Body of pancreas (tissue), 4 donors: ENCODE data around the gene ENTHD1. TPM values are rescaled to one million over a fixed set of nuclear protein-coding genes. Genes with fewer than 3 reads are reported as not detected.

Experiments used
- ATAC-seq: fragments of 150-250 bp; one replicate; pipeline ENCODE4 v1.9.1; 2016
- DNase-seq, 4 donors: peaks; one replicate each; pipeline ENCODE4 v3.0.0-alpha.2; 2019
- H3K27ac ChIP-seq, 4 donors: fragments of 200-600 bp; sonication (generic); 1 replicate in 3 of 4; 2 replicates in 1 of 4; pipeline versions ENCODE4 v1.5.1 to v1.6.1; 2016 to 2019; ENCODE audit warnings: mild to moderate bottlenecking in 1 of 4, mixed read lengths in 1 of 4, moderate library complexity in 1 of 4
- H3K27me3 ChIP-seq, 2 donors: fragments of 200-600 bp; sonication (generic); one replicate each; pipeline ENCODE4 v1.6.0; 2016; ENCODE audit warnings: mild to moderate bottlenecking in 1 of 2
- H3K36me3 ChIP-seq, 2 donors: fragments of 200-600 bp; sonication (generic); replicated peaks in 1 of 2; 2 replicates each; pipeline ENCODE4 v1.5.1; 2016; ENCODE audit warnings: low read depth in 2 of 2; ENCODE audit not compliant: insufficient read depth in 1 of 2
- H3K4me1 ChIP-seq: fragments of 200-600 bp; sonication (generic); one replicate; pipeline ENCODE4 v1.6.0; 2016
- H3K4me3 ChIP-seq, 2 donors: fragments of 200-600 bp; sonication (generic); 1 replicate in 1 of 2; 2 replicates in 1 of 2; pipeline ENCODE4 v1.5.1; 2016 to 2019
- H3K9me3 ChIP-seq, 3 donors: fragments of 200-600 bp; sonication (generic); 1 replicate in 2 of 3; 2 replicates in 1 of 3; pipeline ENCODE4 v1.5.1; 2016
- CTCF ChIP-seq, 7 experiments: fragments of 450-650 bp in 4 of 7; fragments of 200-600 bp in 3 of 7; sonication (generic) in 3 of 7; IDR thresholded peaks; one replicate each; pipeline ENCODE4 v1.5.1; 2016 to 2019; ENCODE audit warnings: antibody characterized with exemption in 7 of 7
- POLR2A ChIP-seq, 3 donors: fragments of 450-650 bp; IDR thresholded peaks; one replicate each; pipeline ENCODE4 v1.6.1; 2016; ENCODE audit warnings: antibody characterized with exemption in 3 of 3, mild to moderate bottlenecking in 2 of 3
- WGBS, 2 donors: methylation state at CpG; one replicate each; pipeline ENCODE4 v1.1.5; 2017; 5-methylcytosine and 5-hydroxymethylcytosine counted together
- intact Hi-C: fragments of 100-400 bp; cut with DNase I; formaldehyde crosslinking; loops from one replicate; pipeline ENCODE4 v1.15.1; 2023
- total RNA-seq, 2 donors: library from RNA; depleted of rRNA; stranded (reverse); fragments of >200 nt; gene quantifications; one replicate each; pipeline ENCODE4 v1.1.0, GENCODE V29; 2016

The ENTHD1 gene
- total RNA-seq, 2 donors from 2014 or later = not detected

DNA sequence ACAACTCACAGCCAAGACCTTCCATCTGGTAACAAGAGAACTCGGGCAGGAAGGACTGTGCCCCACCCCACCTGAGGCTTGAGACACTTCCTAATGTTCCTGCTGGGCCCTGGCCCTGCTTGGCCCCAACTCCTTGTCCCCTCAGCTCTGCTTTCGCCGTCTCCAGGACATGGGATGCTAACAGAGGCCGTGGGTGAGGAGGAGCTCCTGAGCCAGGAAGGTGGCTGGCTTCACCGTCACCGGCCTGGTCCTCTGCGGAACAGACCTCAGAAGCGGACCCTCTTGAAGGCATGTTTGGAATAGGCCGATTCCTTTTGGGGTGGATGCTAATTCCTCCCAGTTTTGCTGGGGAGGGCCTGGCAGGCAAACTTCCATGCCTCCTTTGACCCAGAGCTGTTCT lies 168.7 kb downstream of the ENTHD1 start:
- H3K9me3 ChIP-seq = no peaks in the 10 kb centered on the region
- intact Hi-C loops = no loop called here
- no peaks in the 10 kb centered on the region for H3K36me3 ChIP-seq
- no peak overlapping the region for H3K27ac ChIP-seq
- H3K27me3 ChIP-seq = no peaks in the 10 kb centered on the region
- ATAC-seq (no peak), DNase-seq (no peak)
- TF ChIP-seq CTCF (IDR thresholded peaks at IDR 0.05) = no peak
- no peak for TF ChIP-seq POLR2A (IDR thresholded peaks at IDR 0.05)
- 75 to 87% methylated on average over 4 to 9 of the region's 9 CpGs for WGBS, 2 donors
- no peaks in the 10 kb centered on the region for H3K4me1 ChIP-seq
- H3K4me3 ChIP-seq = no peak overlapping the region

DNA sequence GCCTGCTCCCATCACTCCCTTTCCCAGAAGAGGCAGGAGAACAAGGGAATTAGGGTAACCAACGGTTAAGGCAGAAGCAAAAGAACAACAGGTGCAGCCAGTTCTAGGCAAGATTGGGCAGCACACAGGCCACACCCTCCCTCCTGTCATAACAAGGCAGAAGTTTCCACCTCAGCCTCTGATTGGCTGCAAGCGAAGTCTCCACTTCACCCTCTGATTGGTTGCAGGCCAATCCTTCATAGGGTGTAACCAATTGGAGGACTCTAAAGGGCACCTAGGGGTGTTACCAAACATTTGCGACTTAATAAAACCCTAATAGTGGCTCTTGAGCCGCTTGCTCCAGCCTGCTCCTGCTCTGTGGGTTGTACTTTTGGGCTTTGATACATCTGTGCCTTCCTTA lies 169.2 kb downstream of the ENTHD1 start:
- no peak overlapping the region for H3K27ac ChIP-seq
- no peak for DNase-seq
- no peak for ATAC-seq
- H3K4me3 ChIP-seq = no peak overlapping the region
- TF ChIP-seq POLR2A (IDR thresholded peaks at IDR 0.05) (no peak), CTCF (IDR thresholded peaks at IDR 0.05) (no peak)
- no peaks in the 10 kb centered on the region for H3K9me3 ChIP-seq
- no peaks in the 10 kb centered on the region for H3K27me3 ChIP-seq
- intact Hi-C loops = no loop called here
- no peaks in the 10 kb centered on the region for H3K4me1 ChIP-seq
- no peaks in the 10 kb centered on the region for H3K36me3 ChIP-seq
- WGBS, 2 donors = 80 to 88% methylated on average over 4 of the region's 4 CpGs

- TF ChIP-seq CTCF (IDR thresholded peaks at IDR 0.05) = no peak
- TF ChIP-seq POLR2A (IDR thresholded peaks at IDR 0.05) = no peak
- no peak for ATAC-seq
- no peaks in the 10 kb centered on the region for H3K27me3 ChIP-seq
- H3K9me3 ChIP-seq = no peaks in the 10 kb centered on the region
- no peak overlapping the region for H3K27ac ChIP-seq
- intact Hi-C loops = no loop called here
- no peaks in the 10 kb centered on the region for H3K4me1 ChIP-seq
- H3K36me3 ChIP-seq = no peaks in the 10 kb centered on the region
- no peak overlapping the region for H3K4me3 ChIP-seq
- DNase-seq = no peak
- 64 to 80% methylated on average over 3 of the region's 3 CpGs for WGBS, 2 donors
Measured at GRCh38 chr22:39723899-39724351, 169.6 kb downstream of the ENTHD1 start.

- Histone ChIP-seq H3K4me1 (no peaks in the 10 kb centered on the region), H3K9me3 (no peaks in the 10 kb centered on the region), H3K27me3 (no peaks in the 10 kb centered on the region), H3K27ac (no peak overlapping the region), H3K36me3 (no peaks in the 10 kb centered on the region), H3K4me3 (no peak overlapping the region)
- ATAC-seq (no peak), DNase-seq (no peak)
- intact Hi-C loops = no loop called here
- WGBS, 2 donors = 75 to 91% methylated on average over 7 to 10 of the region's 10 CpGs
- TF ChIP-seq CTCF (IDR thresholded peaks at IDR 0.05) = no peak
Measured at GRCh38 chr22:39723463-39723862, 170.1 kb downstream of the ENTHD1 start.

GRCh38 chr22:39722501-39722900 lies 171.1 kb downstream of the ENTHD1 start:
- intact Hi-C loops = no loop called here
- WGBS, 2 donors = 90 to 93% methylated on average over 4 of the region's 4 CpGs
- DNase-seq = no peak

More at GRCh38 chr22:39722501-39722900, 171.1 kb downstream of the ENTHD1 start:
- TF ChIP-seq POLR2A (IDR thresholded peaks at IDR 0.05) = no peak
- TF ChIP-seq CTCF (IDR thresholded peaks at IDR 0.05) = no peak
- H3K27me3 ChIP-seq = no peaks in the 10 kb centered on the region
- H3K27ac ChIP-seq = no peak overlapping the region
- H3K36me3 ChIP-seq = no peaks in the 10 kb centered on the region
- no peak for ATAC-seq
- H3K9me3 ChIP-seq = no peaks in the 10 kb centered on the region
- H3K4me3 ChIP-seq = no peak overlapping the region
- H3K4me1 ChIP-seq = no peaks in the 10 kb centered on the region
